ENCODE results near the gene GAS6. TPM values are rescaled to one million over a fixed set of nuclear protein-coding genes. Genes with fewer than 3 reads are reported as not detected.

Gene GAS6
- total and polyA plus RNA-seq, 12 donors: 7.1 to 109 (median 82.9) TPM

GRCh38 chr13:113889467-113889866 is 25.6 kb upstream of the GAS6 start:
- no peak for TF ChIP-seq POLR2A (IDR thresholded peaks at IDR 0.05)
- no peak for TF ChIP-seq CTCF (IDR thresholded peaks at IDR 0.05)
- DNase-seq: no peak
- H3K4me1 ChIP-seq (replicated peaks in 1 of 2): no peaks in the 10 kb centered on the region
- H3K27ac ChIP-seq: no peak overlapping the region
- H3K27me3 ChIP-seq: no peaks in the 10 kb centered on the region
- H3K4me3 ChIP-seq: no peak overlapping the region
- H3K9me3 ChIP-seq (replicated peaks in 1 of 3): peaks cover 0 to 8% (median 0%) of the 10 kb centered on the region in 3 donors
- no peaks in the 10 kb centered on the region for H3K36me3 ChIP-seq (replicated peaks in 1 of 2)
- 83 to 89% (median 85%) methylated on average over 4 of the region's 4 CpGs for WGBS, 4 donors
- intact Hi-C loops (cut with DNase I): no loop called here

GRCh38 chr13:113888701-113889330 is 24.9 kb upstream of the GAS6 start:
- TF ChIP-seq POLR2A (IDR thresholded peaks at IDR 0.05) (no peak), CTCF (IDR thresholded peaks at IDR 0.05) (no peak)
- intact Hi-C loops (cut with DNase I): no loop called here
- H3K9me3 ChIP-seq (replicated peaks in 1 of 3): peaks cover 0 to 8% (median 0%) of the 10 kb centered on the region in 3 donors
- H3K36me3 ChIP-seq (replicated peaks in 1 of 2): no peaks in the 10 kb centered on the region
- WGBS, 4 donors: 90 to 96% (median 93%) methylated on average over 4 of the region's 4 CpGs
- no peak overlapping the region for H3K27ac ChIP-seq
- H3K4me3 ChIP-seq: no peak overlapping the region
- H3K4me1 ChIP-seq (replicated peaks in 1 of 2): no peaks in the 10 kb centered on the region
- no peak for DNase-seq
- no peaks in the 10 kb centered on the region for H3K27me3 ChIP-seq

GRCh38 chr13:113887700-113888201 is 23.9 kb upstream of the GAS6 start:
- Histone ChIP-seq H3K4me3 (no peak overlapping the region), H3K9me3 (replicated peaks in 1 of 3) (peaks cover 0 to 8% (median 0%) of the 10 kb centered on the region in 3 donors), H3K36me3 (replicated peaks in 1 of 2) (no peaks in the 10 kb centered on the region), H3K4me1 (replicated peaks in 1 of 2) (no peaks in the 10 kb centered on the region), H3K27ac (no peak overlapping the region), H3K27me3 (no peaks in the 10 kb centered on the region)
- no peak for DNase-seq
- TF ChIP-seq CTCF (IDR thresholded peaks at IDR 0.05) (no peak), POLR2A (IDR thresholded peaks at IDR 0.05) (no peak)
- 74 to 86% (median 79%) methylated on average over 1 of the region's 1 CpG for WGBS, 4 donors
- intact Hi-C loops (cut with DNase I): no loop called here

- Histone ChIP-seq H3K27ac (no peak overlapping the region), H3K36me3 (replicated peaks in 1 of 2) (no peaks in the 10 kb centered on the region), H3K27me3 (no peaks in the 10 kb centered on the region), H3K9me3 (replicated peaks in 1 of 3) (no peaks in the 10 kb centered on the region), H3K4me3 (no peak overlapping the region), H3K4me1 (replicated peaks in 1 of 2) (no peaks in the 10 kb centered on the region)
- intact Hi-C loops (cut with DNase I): no loop called here
- TF ChIP-seq POLR2A (IDR thresholded peaks at IDR 0.05): no peak
- no peak for TF ChIP-seq CTCF (IDR thresholded peaks at IDR 0.05)
- 76 to 90% (median 80%) methylated on average over 6 to 14 of the region's 14 CpGs for WGBS, 4 donors
- DNase-seq: no peak
Measured at GRCh38 chr13:113886561-113887112, 22.8 kb upstream of the GAS6 start.

All from adrenal gland (tissue), 12 donors.